Measurements from ENCODE around the gene SCGB1C2.
"Not testable (repeated sequence)": the region's sequence is repeated elsewhere in the genome, so short reads cannot be mapped to it uniquely, and the experiment has no call there.

The SCGB1C2 gene

GRCh38 chr17:137166-137807 lies at the start of gene SCGB1C2:
Gene SCGB1C2 (plus strand): TSS chr17:137569. CDS start chr17:137591, 22 bp downstream.
- not testable (repeated sequence) for H3K27ac ChIP-seq (ENCODE audit: low read depth, low read length); H3K4me1 ChIP-seq (ENCODE audit: control insufficient read depth in 1 of 2, insufficient read depth in 2 of 2, low read length in 2 of 2); H3K36me3 ChIP-seq (ENCODE audit: control insufficient read depth in 1 of 2, insufficient read depth in 2 of 2, low read length in 2 of 2); H3K9me3 ChIP-seq (ENCODE audit: control insufficient read depth in 1 of 2, low read length in 2 of 2); H3K27me3 ChIP-seq (ENCODE audit: control insufficient read depth in 1 of 2, insufficient read depth in 2 of 2, low read length in 2 of 2); H3K4me3 ChIP-seq (ENCODE audit: low read depth in 1 of 2, low read length in 2 of 2); H3K9ac ChIP-seq (ENCODE audit: low read depth in 1 of 2, low read length in 2 of 2)

- not testable (repeated sequence) for H3K4me1 ChIP-seq (ENCODE audit: control insufficient read depth in 1 of 2, insufficient read depth in 2 of 2, low read length in 2 of 2); H3K9me3 ChIP-seq (ENCODE audit: control insufficient read depth in 1 of 2, low read length in 2 of 2); H3K27ac ChIP-seq (ENCODE audit: low read depth, low read length); H3K36me3 ChIP-seq (ENCODE audit: control insufficient read depth in 1 of 2, insufficient read depth in 2 of 2, low read length in 2 of 2); H3K9ac ChIP-seq (ENCODE audit: low read depth in 1 of 2, low read length in 2 of 2); H3K4me3 ChIP-seq (ENCODE audit: low read depth in 1 of 2, low read length in 2 of 2); H3K27me3 ChIP-seq (ENCODE audit: control insufficient read depth in 1 of 2, insufficient read depth in 2 of 2, low read length in 2 of 2)
Observed at GRCh38 chr17:113111-113510, 24.3 kb upstream of the SCGB1C2 start.

GRCh38 chr17:118339-118917 lies 18.9 kb upstream of the SCGB1C2 start:
- not testable (repeated sequence) for H3K9ac ChIP-seq (ENCODE audit: low read depth in 1 of 2, low read length in 2 of 2); H3K4me1 ChIP-seq (ENCODE audit: control insufficient read depth in 1 of 2, insufficient read depth in 2 of 2, low read length in 2 of 2); H3K9me3 ChIP-seq (ENCODE audit: control insufficient read depth in 1 of 2, low read length in 2 of 2); H3K27ac ChIP-seq (ENCODE audit: low read depth, low read length); H3K4me3 ChIP-seq (ENCODE audit: low read depth in 1 of 2, low read length in 2 of 2); H3K36me3 ChIP-seq (ENCODE audit: control insufficient read depth in 1 of 2, insufficient read depth in 2 of 2, low read length in 2 of 2); H3K27me3 ChIP-seq (ENCODE audit: control insufficient read depth in 1 of 2, insufficient read depth in 2 of 2, low read length in 2 of 2)

- not testable (repeated sequence) for H3K27me3 ChIP-seq (ENCODE audit: control insufficient read depth in 1 of 2, insufficient read depth in 2 of 2, low read length in 2 of 2)
Observed at GRCh38 chr17:133932-134331, 3.4 kb upstream of the SCGB1C2 start.

GRCh38 chr17:134332-134785 lies 3.0 kb upstream of the SCGB1C2 start:
- not testable (repeated sequence) for H3K9ac ChIP-seq (ENCODE audit: low read depth in 1 of 2, low read length in 2 of 2)

More at GRCh38 chr17:133932-134331, 3.4 kb upstream of the SCGB1C2 start:
- not testable (repeated sequence) for H3K9ac ChIP-seq (ENCODE audit: low read depth in 1 of 2, low read length in 2 of 2); H3K9me3 ChIP-seq (ENCODE audit: control insufficient read depth in 1 of 2, low read length in 2 of 2); H3K4me3 ChIP-seq (ENCODE audit: low read depth in 1 of 2, low read length in 2 of 2); H3K4me1 ChIP-seq (ENCODE audit: control insufficient read depth in 1 of 2, insufficient read depth in 2 of 2, low read length in 2 of 2); H3K27ac ChIP-seq (ENCODE audit: low read depth, low read length); H3K36me3 ChIP-seq (ENCODE audit: control insufficient read depth in 1 of 2, insufficient read depth in 2 of 2, low read length in 2 of 2)

GRCh38 chr17:135022-135421 lies 2.3 kb upstream of the SCGB1C2 start:
- H3K27me3 ChIP-seq (ENCODE audit: control insufficient read depth in 1 of 2, insufficient read depth in 2 of 2, low read length in 2 of 2); H3K27ac ChIP-seq (ENCODE audit: low read depth, low read length); H3K9ac ChIP-seq (ENCODE audit: low read depth in 1 of 2, low read length in 2 of 2); H3K36me3 ChIP-seq (ENCODE audit: control insufficient read depth in 1 of 2, insufficient read depth in 2 of 2, low read length in 2 of 2); H3K4me3 ChIP-seq (ENCODE audit: low read depth in 1 of 2, low read length in 2 of 2); H3K9me3 ChIP-seq (ENCODE audit: control insufficient read depth in 1 of 2, low read length in 2 of 2); H3K4me1 ChIP-seq (ENCODE audit: control insufficient read depth in 1 of 2, insufficient read depth in 2 of 2, low read length in 2 of 2): not testable (repeated sequence)

More at GRCh38 chr17:134332-134785, 3.0 kb upstream of the SCGB1C2 start:
- H3K4me3 ChIP-seq (ENCODE audit: low read depth in 1 of 2, low read length in 2 of 2); H3K27me3 ChIP-seq (ENCODE audit: control insufficient read depth in 1 of 2, insufficient read depth in 2 of 2, low read length in 2 of 2); H3K27ac ChIP-seq (ENCODE audit: low read depth, low read length); H3K4me1 ChIP-seq (ENCODE audit: control insufficient read depth in 1 of 2, insufficient read depth in 2 of 2, low read length in 2 of 2); H3K36me3 ChIP-seq (ENCODE audit: control insufficient read depth in 1 of 2, insufficient read depth in 2 of 2, low read length in 2 of 2); H3K9me3 ChIP-seq (ENCODE audit: control insufficient read depth in 1 of 2, low read length in 2 of 2): not testable (repeated sequence)

GRCh38 chr17:135895-136294 lies 1.5 kb upstream of the SCGB1C2 start:
- H3K27me3 ChIP-seq (ENCODE audit: control insufficient read depth in 1 of 2, insufficient read depth in 2 of 2, low read length in 2 of 2); H3K4me1 ChIP-seq (ENCODE audit: control insufficient read depth in 1 of 2, insufficient read depth in 2 of 2, low read length in 2 of 2); H3K9me3 ChIP-seq (ENCODE audit: control insufficient read depth in 1 of 2, low read length in 2 of 2); H3K36me3 ChIP-seq (ENCODE audit: control insufficient read depth in 1 of 2, insufficient read depth in 2 of 2, low read length in 2 of 2); H3K27ac ChIP-seq (ENCODE audit: low read depth, low read length); H3K9ac ChIP-seq (ENCODE audit: low read depth in 1 of 2, low read length in 2 of 2); H3K4me3 ChIP-seq (ENCODE audit: low read depth in 1 of 2, low read length in 2 of 2): not testable (repeated sequence)

- H3K4me1 ChIP-seq (ENCODE audit: control insufficient read depth in 1 of 2, insufficient read depth in 2 of 2, low read length in 2 of 2); H3K27ac ChIP-seq (ENCODE audit: low read depth, low read length); H3K4me3 ChIP-seq (ENCODE audit: low read depth in 1 of 2, low read length in 2 of 2): not testable (repeated sequence)
Observed at GRCh38 chr17:136531-136930, 838 bp upstream of the SCGB1C2 start.

GRCh38 chr17:139401-140205 lies 2.2 kb downstream of the SCGB1C2 start:
- H3K9me3 ChIP-seq (ENCODE audit: control insufficient read depth in 1 of 2, low read length in 2 of 2); H3K27me3 ChIP-seq (ENCODE audit: control insufficient read depth in 1 of 2, insufficient read depth in 2 of 2, low read length in 2 of 2); H3K4me3 ChIP-seq (ENCODE audit: low read depth in 1 of 2, low read length in 2 of 2); H3K9ac ChIP-seq (ENCODE audit: low read depth in 1 of 2, low read length in 2 of 2); H3K4me1 ChIP-seq (ENCODE audit: control insufficient read depth in 1 of 2, insufficient read depth in 2 of 2, low read length in 2 of 2); H3K36me3 ChIP-seq (ENCODE audit: control insufficient read depth in 1 of 2, insufficient read depth in 2 of 2, low read length in 2 of 2); H3K27ac ChIP-seq (ENCODE audit: low read depth, low read length): not testable (repeated sequence)

More at GRCh38 chr17:136531-136930, 838 bp upstream of the SCGB1C2 start:
- not testable (repeated sequence) for H3K27me3 ChIP-seq (ENCODE audit: control insufficient read depth in 1 of 2, insufficient read depth in 2 of 2, low read length in 2 of 2); H3K9ac ChIP-seq (ENCODE audit: low read depth in 1 of 2, low read length in 2 of 2); H3K36me3 ChIP-seq (ENCODE audit: control insufficient read depth in 1 of 2, insufficient read depth in 2 of 2, low read length in 2 of 2); H3K9me3 ChIP-seq (ENCODE audit: control insufficient read depth in 1 of 2, low read length in 2 of 2)

- H3K9ac ChIP-seq (ENCODE audit: low read depth in 1 of 2, low read length in 2 of 2): no peak overlapping the region
- H3K4me3 ChIP-seq (ENCODE audit: low read depth in 1 of 2, low read length in 2 of 2): no peak overlapping the region
- no peaks in the 10 kb centered on the region for H3K9me3 ChIP-seq (ENCODE audit: control insufficient read depth in 1 of 2, low read length in 2 of 2)
- no peaks in the 10 kb centered on the region for H3K4me1 ChIP-seq (ENCODE audit: control insufficient read depth in 1 of 2, insufficient read depth in 2 of 2, low read length in 2 of 2)
- H3K27ac ChIP-seq (ENCODE audit: low read depth, low read length): no peak overlapping the region
- peaks cover 4% of the 10 kb centered on the region in 2 donors for H3K27me3 ChIP-seq (ENCODE audit: control insufficient read depth in 1 of 2, insufficient read depth in 2 of 2, low read length in 2 of 2)
- no peaks in the 10 kb centered on the region for H3K36me3 ChIP-seq (ENCODE audit: control insufficient read depth in 1 of 2, insufficient read depth in 2 of 2, low read length in 2 of 2)
Observed at GRCh38 chr17:142102-142661, 4.8 kb downstream of the SCGB1C2 start.

Measured in duodenal mucosa (tissue), 2 donors.